ENCODE measurements around the gene ZNF654. TPM values are rescaled to one million over a fixed set of nuclear protein-coding genes. Genes with fewer than 3 reads are reported as not detected.

The ZNF654 gene
- total RNA-seq, 1 donor from 2014 or later, result 11.8 TPM

DNA sequence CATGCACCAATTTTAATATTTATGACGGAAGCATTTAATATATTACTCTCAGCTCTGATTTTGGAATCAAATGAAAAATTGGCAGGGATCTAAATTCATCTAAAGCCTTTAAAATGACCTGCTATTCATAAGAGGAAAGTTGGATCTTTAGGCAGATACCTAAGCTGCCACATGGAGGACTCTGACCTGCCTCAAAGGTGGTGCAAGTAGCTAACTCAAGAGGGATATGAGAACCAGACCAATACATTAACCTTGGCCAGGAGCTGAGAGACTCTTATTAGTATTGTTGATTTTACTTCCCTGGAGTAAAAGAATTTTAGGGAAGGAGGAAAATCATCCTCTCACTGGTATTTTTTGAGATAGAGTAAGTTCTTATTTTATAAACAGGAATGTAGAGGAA lies 17.7 kb downstream of the ZNF654 start:
- TF ChIP-seq, protein P1, sequence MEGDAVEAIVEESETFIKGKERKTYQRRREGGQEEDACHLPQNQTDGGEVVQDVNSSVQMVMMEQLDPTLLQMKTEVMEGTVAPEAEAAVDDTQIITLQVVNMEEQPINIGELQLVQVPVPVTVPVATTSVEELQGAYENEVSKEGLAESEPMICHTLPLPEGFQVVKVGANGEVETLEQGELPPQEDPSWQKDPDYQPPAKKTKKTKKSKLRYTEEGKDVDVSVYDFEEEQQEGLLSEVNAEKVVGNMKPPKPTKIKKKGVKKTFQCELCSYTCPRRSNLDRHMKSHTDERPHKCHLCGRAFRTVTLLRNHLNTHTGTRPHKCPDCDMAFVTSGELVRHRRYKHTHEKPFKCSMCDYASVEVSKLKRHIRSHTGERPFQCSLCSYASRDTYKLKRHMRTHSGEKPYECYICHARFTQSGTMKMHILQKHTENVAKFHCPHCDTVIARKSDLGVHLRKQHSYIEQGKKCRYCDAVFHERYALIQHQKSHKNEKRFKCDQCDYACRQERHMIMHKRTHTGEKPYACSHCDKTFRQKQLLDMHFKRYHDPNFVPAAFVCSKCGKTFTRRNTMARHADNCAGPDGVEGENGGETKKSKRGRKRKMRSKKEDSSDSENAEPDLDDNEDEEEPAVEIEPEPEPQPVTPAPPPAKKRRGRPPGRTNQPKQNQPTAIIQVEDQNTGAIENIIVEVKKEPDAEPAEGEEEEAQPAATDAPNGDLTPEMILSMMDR (IDR thresholded peaks at IDR 0.05; ENCODE audit: partially characterized antibody, unreplicated experiment), result no peak
- H3K9me3 Mint-ChIP-seq (ENCODE audit: unreplicated experiment), result peaks cover 1% of the 10 kb centered on the region

DNA sequence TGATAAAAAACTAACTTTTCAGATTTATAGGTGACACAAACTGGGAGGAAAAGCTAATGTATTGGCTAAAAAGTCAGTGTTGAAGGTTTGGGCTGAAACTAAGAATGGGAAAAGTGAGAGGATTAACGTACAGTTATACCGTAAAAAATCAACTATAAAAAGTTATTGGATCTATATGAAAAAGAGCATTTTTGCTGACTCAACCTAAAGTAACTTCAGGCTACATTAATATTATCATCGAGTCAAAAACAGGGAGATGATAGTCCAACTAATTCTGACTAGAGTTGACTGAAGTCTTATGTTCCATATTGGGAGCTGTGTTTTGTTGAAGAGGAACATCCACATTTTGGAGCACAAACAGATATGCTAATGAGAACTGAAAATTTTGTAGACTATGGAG lies 19.9 kb downstream of the ZNF654 start:
- Mint-ChIP-seq H3K27me3 (ENCODE audit: unreplicated experiment) (no peaks in the 10 kb centered on the region), H3K4me3 (ENCODE audit: unreplicated experiment) (no peak overlapping the region), H3K36me3 (ENCODE audit: unreplicated experiment) (peaks cover 5% of the 10 kb centered on the region), H3K27ac (ENCODE audit: unreplicated experiment) (no peak overlapping the region), H3K4me1 (ENCODE audit: low read depth, unreplicated experiment) (no peaks in the 10 kb centered on the region), H3K9me3 (ENCODE audit: unreplicated experiment) (no peaks in the 10 kb centered on the region)
- no peak for DNase-seq
- TF ChIP-seq, protein P1 (IDR thresholded peaks at IDR 0.05; ENCODE audit: partially characterized antibody, unreplicated experiment), result no peak

More for the DNA sequence above, 17.7 kb downstream of the ZNF654 start:
- H3K27me3 Mint-ChIP-seq (ENCODE audit: unreplicated experiment), result no peaks in the 10 kb centered on the region
- H3K4me3 Mint-ChIP-seq (ENCODE audit: unreplicated experiment), result no peak overlapping the region
- H3K36me3 Mint-ChIP-seq (ENCODE audit: unreplicated experiment), result peaks cover 2% of the 10 kb centered on the region
- no peak overlapping the region for H3K27ac Mint-ChIP-seq (ENCODE audit: unreplicated experiment)
- DNase-seq, result no peak
- no peaks in the 10 kb centered on the region for H3K4me1 Mint-ChIP-seq (ENCODE audit: low read depth, unreplicated experiment)

DNA sequence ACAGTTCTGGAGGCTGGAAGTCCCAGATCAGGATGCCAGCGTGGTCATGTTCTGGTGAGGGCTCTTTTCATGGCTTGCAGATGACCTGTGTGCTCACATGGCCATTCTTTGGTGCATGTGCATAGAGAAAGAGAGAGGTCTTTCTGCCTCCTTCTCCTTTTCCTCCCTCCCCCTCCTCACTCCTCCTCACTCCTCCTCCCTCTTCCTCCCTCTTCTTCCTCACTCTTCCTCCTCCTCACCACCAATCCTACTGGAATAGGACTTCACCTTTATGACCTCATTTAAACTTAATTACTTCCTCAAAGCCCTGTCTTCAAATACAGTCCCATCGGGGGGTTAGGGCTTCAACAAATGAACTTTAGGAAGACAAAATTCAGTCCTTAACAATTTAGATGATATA lies 23.8 kb downstream of the ZNF654 start:
- H3K9me3 Mint-ChIP-seq (ENCODE audit: unreplicated experiment), result no peaks in the 10 kb centered on the region

DNA sequence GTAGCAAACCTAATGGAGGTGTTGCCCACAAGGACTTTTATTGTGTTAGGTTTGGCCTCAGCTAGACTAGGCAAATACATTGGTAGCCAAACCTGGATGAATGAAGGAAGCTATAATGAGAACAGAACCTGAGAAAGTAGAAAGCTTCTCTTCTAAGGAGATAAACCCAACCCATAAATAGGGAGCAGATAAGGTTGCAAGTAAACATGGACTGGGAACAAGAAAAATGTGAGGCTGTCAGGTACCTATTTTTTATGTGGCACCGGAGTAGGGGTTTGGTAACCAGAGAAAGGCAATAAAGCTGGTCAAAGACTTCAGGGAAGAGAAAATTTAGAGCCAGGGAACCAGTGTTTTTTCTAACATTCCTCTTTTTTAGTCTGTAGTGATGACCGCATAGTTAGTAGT lies 25.0 kb downstream of the ZNF654 start:
- TF ChIP-seq, protein P1 (IDR thresholded peaks at IDR 0.05; ENCODE audit: partially characterized antibody, unreplicated experiment), result no peak
- no peaks in the 10 kb centered on the region for H3K27me3 Mint-ChIP-seq (ENCODE audit: unreplicated experiment)
- H3K36me3 Mint-ChIP-seq (ENCODE audit: unreplicated experiment), result peaks cover 5% of the 10 kb centered on the region
- no peak overlapping the region for H3K27ac Mint-ChIP-seq (ENCODE audit: unreplicated experiment)
- no peaks in the 10 kb centered on the region for H3K9me3 Mint-ChIP-seq (ENCODE audit: unreplicated experiment)
- no peak for DNase-seq
- no peak overlapping the region for H3K4me3 Mint-ChIP-seq (ENCODE audit: unreplicated experiment)
- no peaks in the 10 kb centered on the region for H3K4me1 Mint-ChIP-seq (ENCODE audit: low read depth, unreplicated experiment)

More for the DNA sequence above, 23.8 kb downstream of the ZNF654 start:
- no peak for DNase-seq
- H3K4me1 Mint-ChIP-seq (ENCODE audit: low read depth, unreplicated experiment), result no peaks in the 10 kb centered on the region
- H3K4me3 Mint-ChIP-seq (ENCODE audit: unreplicated experiment), result no peak overlapping the region
- H3K36me3 Mint-ChIP-seq (ENCODE audit: unreplicated experiment), result peaks cover 5% of the 10 kb centered on the region
- H3K27ac Mint-ChIP-seq (ENCODE audit: unreplicated experiment), result no peak overlapping the region
- TF ChIP-seq, protein P1 (IDR thresholded peaks at IDR 0.05; ENCODE audit: partially characterized antibody, unreplicated experiment), result no peak
- no peaks in the 10 kb centered on the region for H3K27me3 Mint-ChIP-seq (ENCODE audit: unreplicated experiment)

DNA sequence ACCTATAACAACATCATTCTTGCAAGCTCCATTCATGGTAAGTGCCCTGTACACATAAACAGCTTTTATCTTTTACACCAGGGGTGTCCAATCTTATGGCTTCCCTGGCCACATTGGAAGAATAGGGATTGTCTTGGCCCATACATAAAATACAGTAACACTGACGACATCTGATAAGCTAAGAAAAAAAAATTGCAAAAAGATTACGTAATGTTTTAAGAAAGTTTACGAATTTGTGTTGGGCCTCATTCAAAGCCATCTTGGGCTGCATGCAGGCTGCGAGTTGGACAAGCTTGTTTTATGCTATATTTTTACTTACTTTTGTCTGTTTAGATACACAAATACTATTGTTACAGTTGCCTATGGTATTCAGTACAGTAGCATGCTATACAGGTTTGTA lies 31.6 kb downstream of the ZNF654 start:
- H3K4me1 Mint-ChIP-seq (ENCODE audit: low read depth, unreplicated experiment), result no peaks in the 10 kb centered on the region
- H3K27me3 Mint-ChIP-seq (ENCODE audit: unreplicated experiment), result peaks cover 5% of the 10 kb centered on the region
- DNase-seq, result no peak
- no peaks in the 10 kb centered on the region for H3K9me3 Mint-ChIP-seq (ENCODE audit: unreplicated experiment)
- no peak overlapping the region for H3K27ac Mint-ChIP-seq (ENCODE audit: unreplicated experiment)
- H3K4me3 Mint-ChIP-seq (ENCODE audit: unreplicated experiment), result no peak overlapping the region
- peaks cover 5% of the 10 kb centered on the region for H3K36me3 Mint-ChIP-seq (ENCODE audit: unreplicated experiment)
- TF ChIP-seq, protein P1 (IDR thresholded peaks at IDR 0.05; ENCODE audit: partially characterized antibody, unreplicated experiment), result no peak

Data from glutamatergic neuron (in vitro differentiated cells).